GM23338 (cell line): ENCODE measurements around the gene RALGPS1. TPM values are rescaled to one million over a fixed set of nuclear protein-coding genes. Genes with fewer than 3 reads are reported as not detected.

Source experiments
- CREB1 ChIP-seq: fragments of 250-450 bp; sonication (Bioruptor Pico); IDR thresholded peaks from 2 replicates; pipeline ENCODE4 v1.5.0; 2020; ENCODE audit warnings: low read depth, mild to moderate bottlenecking, moderate library complexity
- JUNB ChIP-seq: IDR thresholded peaks from one replicate; pipeline ENCODE4 v1.6.1; 2016; ENCODE audit warnings: antibody characterized with exemption; ENCODE audit not compliant: unreplicated experiment
- POLR2AphosphoS5 ChIP-seq: IDR thresholded peaks from 2 replicates; pipeline ENCODE4 v1.6.1; 2016; ENCODE audit warnings: antibody characterized with exemption, low read depth
- REST ChIP-seq: IDR thresholded peaks from one replicate; pipeline ENCODE4 v1.6.1; 2018; ENCODE audit warnings: antibody characterized with exemption; ENCODE audit not compliant: unreplicated experiment
- STAT1 ChIP-seq: IDR thresholded peaks from one replicate; pipeline ENCODE4 v1.6.1; 2016; ENCODE audit warnings: antibody characterized with exemption; ENCODE audit not compliant: unreplicated experiment
- ZNF114 ChIP-seq: fragments of 250-450 bp; sonication (Bioruptor Pico); IDR thresholded peaks from 2 replicates; pipeline ENCODE4 v1.5.0; 2020; ENCODE audit warnings: mild to moderate bottlenecking, moderate library complexity
- ZNF331 ChIP-seq: fragments of 250-450 bp; sonication (Bioruptor Pico); IDR thresholded peaks from 2 replicates; pipeline ENCODE4 v1.5.0; 2020; ENCODE audit warnings: low read depth, mild to moderate bottlenecking, moderate library complexity
- ZNF462 ChIP-seq: fragments of 250-450 bp; sonication (Bioruptor Pico); IDR thresholded peaks from 2 replicates; pipeline ENCODE4 v1.5.0; 2020; ENCODE audit warnings: mild to moderate bottlenecking, moderate library complexity
- polyA plus RNA-seq: library from polyadenylated mRNA; unstranded; fragments of >200 nt; fragmentation: Nextera tagmentation; extraction: Ambion mirVana; gene quantifications from 2 replicates; pipeline ENCODE4 v1.2.1, GENCODE V29; 2016
- total RNA-seq: library from RNA; depleted of rRNA; stranded (reverse); fragments of >200 nt; shearing (Covaris generic); gene quantifications from 2 replicates; pipeline ENCODE4 v1.2.3, GENCODE V29; 2014
- TF ChIP-seq, protein P1 (sequence below), 2 experiments: fragments of 200-600 bp in 1 of 2; sonication (generic) in 1 of 2; conservative IDR thresholded peaks; 2 replicates each; pipeline versions ENCODE4 v1.5.1 to v1.6.1; 2016 to 2017; ENCODE audit warnings: antibody characterized with exemption in 2 of 2, low read depth in 2 of 2, mild to moderate bottlenecking in 2 of 2, moderate library complexity in 1 of 2

RALGPS1 gene
- total and polyA plus RNA-seq, 2 experiments from 2014 or later, result 18.2 to 57.1 TPM

DNA sequence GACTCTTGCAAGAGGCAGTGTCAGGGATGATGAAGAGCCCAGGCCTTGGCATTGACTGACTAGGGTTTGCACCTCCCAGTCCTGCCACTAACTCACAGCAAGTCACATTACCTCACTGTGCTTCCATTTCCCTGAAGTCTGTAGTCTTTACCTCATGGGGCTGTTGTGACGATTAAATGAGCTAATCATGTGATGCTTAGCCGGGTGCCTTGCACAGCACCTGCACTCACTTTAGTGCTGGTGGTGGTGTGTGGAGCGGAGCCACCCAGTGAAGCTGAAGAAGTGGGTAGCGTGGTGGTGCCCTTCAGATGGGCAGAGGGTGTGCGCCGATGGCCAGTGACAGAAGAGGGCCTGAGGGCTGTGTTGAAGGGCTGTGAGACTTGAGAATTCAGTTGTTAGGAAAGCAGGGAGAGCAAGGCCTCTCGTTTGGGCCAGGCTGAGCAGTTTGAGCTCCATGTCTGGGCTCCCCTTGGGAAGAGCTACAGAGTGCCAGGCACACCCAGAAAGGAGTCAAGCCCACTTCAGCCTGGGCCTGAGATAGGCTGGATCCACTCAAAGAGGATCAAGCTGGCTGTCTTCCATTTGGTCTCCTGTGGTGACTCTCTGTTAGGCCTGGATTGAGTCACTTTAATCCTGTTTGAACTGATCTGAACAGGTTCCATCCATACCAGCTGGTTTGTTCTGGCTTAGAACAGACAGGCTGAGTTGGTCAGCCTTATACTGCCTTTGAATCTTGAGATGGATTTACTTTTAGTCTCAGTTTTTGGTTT is 42.5 kb downstream of the RALGPS1 start (continued):
- TF ChIP-seq ZNF462 (CRISPR knock-in tag) (no peak), JUNB (no peak), ZNF331 (CRISPR knock-in tag) (no peak), ZNF114 (CRISPR knock-in tag) (no peak), REST (no peak), STAT1 (no peak), CREB1 (CRISPR knock-in tag) (no peak), POLR2AphosphoS5 (no peak)
- TF ChIP-seq, protein P1, sequence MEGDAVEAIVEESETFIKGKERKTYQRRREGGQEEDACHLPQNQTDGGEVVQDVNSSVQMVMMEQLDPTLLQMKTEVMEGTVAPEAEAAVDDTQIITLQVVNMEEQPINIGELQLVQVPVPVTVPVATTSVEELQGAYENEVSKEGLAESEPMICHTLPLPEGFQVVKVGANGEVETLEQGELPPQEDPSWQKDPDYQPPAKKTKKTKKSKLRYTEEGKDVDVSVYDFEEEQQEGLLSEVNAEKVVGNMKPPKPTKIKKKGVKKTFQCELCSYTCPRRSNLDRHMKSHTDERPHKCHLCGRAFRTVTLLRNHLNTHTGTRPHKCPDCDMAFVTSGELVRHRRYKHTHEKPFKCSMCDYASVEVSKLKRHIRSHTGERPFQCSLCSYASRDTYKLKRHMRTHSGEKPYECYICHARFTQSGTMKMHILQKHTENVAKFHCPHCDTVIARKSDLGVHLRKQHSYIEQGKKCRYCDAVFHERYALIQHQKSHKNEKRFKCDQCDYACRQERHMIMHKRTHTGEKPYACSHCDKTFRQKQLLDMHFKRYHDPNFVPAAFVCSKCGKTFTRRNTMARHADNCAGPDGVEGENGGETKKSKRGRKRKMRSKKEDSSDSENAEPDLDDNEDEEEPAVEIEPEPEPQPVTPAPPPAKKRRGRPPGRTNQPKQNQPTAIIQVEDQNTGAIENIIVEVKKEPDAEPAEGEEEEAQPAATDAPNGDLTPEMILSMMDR (conservative IDR thresholded peaks at IDR 0.05; ENCODE audit: low read depth in 2 of 2), result no peak
